HEK293 (cell line): Measurements from ENCODE around the gene LYPD6B.

ENCODE experiments used
- CTCF ChIA-PET: fragments of 350-600 bp; formaldehyde crosslinking; extraction: SDS; loops from one replicate; lab custom pipeline; 2021; ENCODE audit warnings: antibody characterized with exemption; lab: Yijun Ruan, JAX
- POLR2A ChIA-PET: fragments of 300-600 bp; formaldehyde crosslinking; extraction: SDS; loops from one replicate; lab custom pipeline; 2020; ENCODE audit warnings: antibody characterized with exemption, inconsistent platforms; lab: Yijun Ruan, JAX
- H3K27ac ChIP-seq: fragments of 200-500 bp; sonication (Bioruptor generic); 2 replicates; pipeline ENCODE4 v1.5.1; 2014; ENCODE audit warnings: low read depth, low read length, control low read depth, inconsistent platforms; ENCODE audit errors: extremely low read depth
- H3K36me3 ChIP-seq, 2 experiments: fragments of 200-500 bp in 1 of 2; sonication (Bioruptor generic) in 1 of 2; 1 replicate in 1 of 2; 2 replicates in 1 of 2; pipeline ENCODE4 v1.5.1; 2014 to 2017; ENCODE audit warnings: inconsistent platforms in 2 of 2, low read length in 2 of 2; ENCODE audit not compliant: control insufficient read depth in 2 of 2, insufficient read depth in 1 of 2
- H3K4me1 ChIP-seq: fragments of 200-500 bp; sonication (Bioruptor generic); 2 replicates; pipeline ENCODE4 v1.5.1; 2014; ENCODE audit warnings: mild to moderate bottlenecking, low read length, inconsistent platforms; ENCODE audit not compliant: control insufficient read depth, insufficient read depth
- H3K4me3 ChIP-seq: 2 replicates; pipeline ENCODE4 v1.5.1; 2011; ENCODE audit warnings: low read depth, mild to moderate bottlenecking, control low read depth, low read length, moderate library complexity
- H3K9me3 ChIP-seq: fragments of 200-500 bp; sonication (Bioruptor generic); 2 replicates; pipeline ENCODE4 v1.5.1; 2014; ENCODE audit warnings: low read depth, low read length, inconsistent platforms; ENCODE audit not compliant: control insufficient read depth, insufficient read depth
- FEZF1 ChIP-seq: fragments of 450-650 bp; formaldehyde crosslinking; IDR thresholded peaks from 2 replicates; pipeline ENCODE4 v1.5.1; 2016; ENCODE audit warnings: missing biosample characterization, missing genetic modification characterization
- HOXC10 ChIP-seq: sonication (generic); formaldehyde crosslinking; IDR thresholded peaks from 2 replicates; pipeline ENCODE4 v1.8.1; 2023; ENCODE audit warnings: mild to moderate bottlenecking, missing genetic modification reagents
- KLF16 ChIP-seq: fragments of 450-650 bp; formaldehyde crosslinking; IDR thresholded peaks from 2 replicates; pipeline ENCODE4 v1.5.1; 2017; ENCODE audit warnings: missing biosample characterization, missing genetic modification characterization
- MZF1 ChIP-seq: fragments of 450-650 bp; formaldehyde crosslinking; IDR thresholded peaks from 2 replicates; pipeline ENCODE4 v1.5.1; 2017; ENCODE audit warnings: missing biosample characterization, missing genetic modification characterization, borderline replicate concordance
- OVOL3 ChIP-seq: fragments of 450-650 bp; formaldehyde crosslinking; IDR thresholded peaks from 2 replicates; pipeline ENCODE4 v1.5.1; 2016; ENCODE audit warnings: missing biosample characterization, missing genetic modification characterization
- PRDM1 ChIP-seq: fragments of 450-650 bp; formaldehyde crosslinking; IDR thresholded peaks from 2 replicates; pipeline ENCODE4; 2016; ENCODE audit warnings: missing biosample characterization, missing genetic modification characterization
- PRDM6 ChIP-seq: fragments of 450-650 bp; formaldehyde crosslinking; IDR thresholded peaks from 2 replicates; pipeline ENCODE4 v1.5.1; 2017; ENCODE audit warnings: missing biosample characterization, missing genetic modification characterization
- SCRT2 ChIP-seq: fragments of 450-650 bp; formaldehyde crosslinking; IDR thresholded peaks from 2 replicates; pipeline ENCODE4 v1.5.1; 2016; ENCODE audit warnings: missing biosample characterization, missing genetic modification characterization
- SETDB1 ChIP-seq: IDR thresholded peaks from one replicate; pipeline ENCODE4 v1.6.1; 2017; ENCODE audit warnings: mild to moderate bottlenecking, low read length, moderate library complexity, mixed read lengths; ENCODE audit not compliant: insufficient read length
- ZBTB11 ChIP-seq: fragments of 450-650 bp; formaldehyde crosslinking; conservative IDR thresholded peaks from 2 replicates; pipeline ENCODE4 v1.5.1; 2016; ENCODE audit warnings: low read depth, missing biosample characterization, missing genetic modification characterization
- ZBTB17 ChIP-seq: fragments of 450-650 bp; formaldehyde crosslinking; IDR thresholded peaks from 2 replicates; pipeline ENCODE4 v1.5.1; 2016; ENCODE audit warnings: missing biosample characterization, missing genetic modification characterization
- ZBTB21 ChIP-seq: fragments of 450-650 bp; formaldehyde crosslinking; IDR thresholded peaks from 2 replicates; pipeline ENCODE4 v1.5.1; 2017; ENCODE audit warnings: missing biosample characterization, missing genetic modification characterization
- ZFP41 ChIP-seq: fragments of 450-650 bp; formaldehyde crosslinking; IDR thresholded peaks from 2 replicates; pipeline ENCODE4 v1.5.1; 2016; ENCODE audit warnings: missing biosample characterization, missing genetic modification characterization, borderline replicate concordance
- ZNF2 ChIP-seq: fragments of 450-650 bp; formaldehyde crosslinking; IDR thresholded peaks from 2 replicates; pipeline ENCODE4 v1.5.1; 2016; ENCODE audit warnings: missing biosample characterization, missing genetic modification characterization
- ZNF26 ChIP-seq: fragments of 450-650 bp; formaldehyde crosslinking; IDR thresholded peaks from 2 replicates; pipeline ENCODE4 v1.5.1; 2016; ENCODE audit warnings: missing biosample characterization, missing genetic modification characterization
- ZNF354C ChIP-seq: fragments of 450-650 bp; formaldehyde crosslinking; IDR thresholded peaks from 2 replicates; pipeline ENCODE4 v1.5.1; 2016; ENCODE audit warnings: missing biosample characterization, missing genetic modification characterization, low read depth, borderline replicate concordance
- ZNF37A ChIP-seq: fragments of 450-650 bp; IDR thresholded peaks from 2 replicates; pipeline ENCODE4 v1.5.1; 2018; ENCODE audit warnings: missing biosample characterization, missing genetic modification characterization
- ZNF518A ChIP-seq: fragments of 450-650 bp; formaldehyde crosslinking; conservative IDR thresholded peaks from 2 replicates; pipeline ENCODE4 v1.5.1; 2016; ENCODE audit warnings: low read depth, missing biosample characterization, missing genetic modification characterization
- ZNF561 ChIP-seq: fragments of 450-650 bp; IDR thresholded peaks from 2 replicates; pipeline ENCODE4 v1.5.1; 2018; ENCODE audit warnings: missing biosample characterization, missing genetic modification characterization, borderline replicate concordance
- ZNF645 ChIP-seq: fragments of 450-650 bp; formaldehyde crosslinking; IDR thresholded peaks from 2 replicates; pipeline ENCODE4; 2016; ENCODE audit warnings: missing biosample characterization, missing genetic modification characterization
- ZNF670 ChIP-seq: fragments of 450-650 bp; formaldehyde crosslinking; IDR thresholded peaks from 2 replicates; pipeline ENCODE4 v1.5.1; 2016; ENCODE audit warnings: missing biosample characterization, missing genetic modification characterization, low read depth
- ZNF843 ChIP-seq: fragments of 450-650 bp; formaldehyde crosslinking; IDR thresholded peaks from 2 replicates; pipeline ENCODE4 v1.5.1; 2016; ENCODE audit warnings: missing biosample characterization, missing genetic modification characterization

LYPD6B gene

GRCh38 chr2:149235816-149236375, 197.4 kb downstream of the LYPD6B start (continued):
- TF ChIP-seq ZFP41 (tag by site-specific recombination) (no peak), ZNF354C (tag by site-specific recombination) (no peak), ZNF561 (tag by site-specific recombination) (no peak), ZBTB11 (no peak), ZBTB17 (tag by site-specific recombination) (no peak), ZNF26 (tag by site-specific recombination) (no peak), OVOL3 (tag by site-specific recombination) (no peak), ZNF518A (tag by site-specific recombination) (no peak), ZNF670 (tag by site-specific recombination) (no peak), KLF16 (tag by site-specific recombination) (no peak), PRDM1 (tag by site-specific recombination) (no peak)

- ChIA-PET POLR2A (no interaction called here), CTCF (no interaction called here)
- H3K9me3 ChIP-seq, result no peaks in the 10 kb centered on the region
- H3K4me3 ChIP-seq, result no peak overlapping the region
- no peaks in the 10 kb centered on the region for H3K36me3 ChIP-seq
- TF ChIP-seq ZNF645 (tag by site-specific recombination) (no peak), PRDM6 (no peak), MZF1 (tag by site-specific recombination) (no peak), ZNF843 (tag by site-specific recombination) (no peak), ZNF2 (tag by site-specific recombination) (no peak), FEZF1 (tag by site-specific recombination) (no peak), ZBTB21 (tag by site-specific recombination) (no peak), HOXC10 (no peak), ZNF37A (tag by site-specific recombination) (no peak), SCRT2 (tag by site-specific recombination) (no peak), SETDB1 (no peak)
- no peak overlapping the region for H3K27ac ChIP-seq
- H3K4me1 ChIP-seq, result no peaks in the 10 kb centered on the region
Observed at GRCh38 chr2:149236410-149236809, 197.9 kb downstream of the LYPD6B start.
